ENCODE data around the gene MRPL27. TPM values are rescaled to one million over a fixed set of nuclear protein-coding genes. Genes with fewer than 3 reads are reported as not detected.
"Not testable (repeated sequence)": the region's sequence is repeated elsewhere in the genome, so short reads cannot be mapped to it uniquely, and the experiment has no call there.

The MRPL27 gene
- 10 to 100 TPM; 52.1 to 56.0 (median 53.3) TPM for total RNA-seq

- peak within 1 kb of the TSS; percentile 53 for H3K4me3 ChIP-seq (ENCODE audit: low read depth, poor library complexity, severe bottlenecking)
- TF ChIP-seq POLR2A (IDR thresholded peaks at IDR 0.05) (no peak), CTCF (IDR thresholded peaks at IDR 0.05) (no peak)
- DNase-seq (ENCODE audit: low spot score in 2 of 2): peak; percentile 82 to 97
- intact Hi-C loops (cut with DNase I; ENCODE audit: low total_unique reads): no loop called here
- WGBS, 2 donors: 1% methylated on average over 29 to 42 of the region's 42 CpGs
These were observed at the start of gene MRPL27, which contains the start of gene EME1 for GRCh38 chr17:50372758-50373556. MRPL27 (minus strand) TSS chr17:50373184; CDS start chr17:50373170, 14 bp downstream. EME1 (plus strand) TSS chr17:50373229; CDS start chr17:50375209, 1,980 bp downstream.

GRCh38 chr17:50422738-50423137, 49.8 kb upstream of the MRPL27 start:
- 93 to 94% methylated on average over 2 of the region's 2 CpGs for WGBS, 2 donors
- TF ChIP-seq POLR2A (IDR thresholded peaks at IDR 0.05): no peak
- DNase-seq (ENCODE audit: low spot score in 2 of 2): no peak
- H3K4me3 ChIP-seq (ENCODE audit: low read depth, poor library complexity, severe bottlenecking): no peak overlapping the region
- intact Hi-C loops (cut with DNase I; ENCODE audit: low total_unique reads): no loop called here

- TF ChIP-seq CTCF (IDR thresholded peaks at IDR 0.05) (no peak), POLR2A (IDR thresholded peaks at IDR 0.05) (no peak)
- WGBS, 2 donors: 26 to 31% methylated on average over 3 of the region's 3 CpGs
- intact Hi-C loops (cut with DNase I; ENCODE audit: low total_unique reads): no loop called here
- DNase-seq (ENCODE audit: low spot score in 2 of 2): no peak
- no peak overlapping the region for H3K4me3 ChIP-seq (ENCODE audit: low read depth, poor library complexity, severe bottlenecking)
These were observed 48.5 kb upstream of the MRPL27 start for GRCh38 chr17:50421308-50422051.

GRCh38 chr17:50420419-50421112, 47.6 kb upstream of the MRPL27 start:
- H3K4me3 ChIP-seq (ENCODE audit: low read depth, poor library complexity, severe bottlenecking): no peak overlapping the region
- no peak for DNase-seq (ENCODE audit: low spot score in 2 of 2)
- intact Hi-C loops (cut with DNase I; ENCODE audit: low total_unique reads): no loop called here
- 75 to 78% methylated on average over 6 of the region's 6 CpGs for WGBS, 2 donors
- TF ChIP-seq POLR2A (IDR thresholded peaks at IDR 0.05) (no peak), CTCF (IDR thresholded peaks at IDR 0.05) (no peak)

- DNase-seq (ENCODE audit: low spot score in 2 of 2); H3K4me3 ChIP-seq (ENCODE audit: low read depth, poor library complexity, severe bottlenecking); intact Hi-C loops (cut with DNase I; ENCODE audit: low total_unique reads): not testable (repeated sequence)
- WGBS, 2 donors: 96 to 98% methylated on average over 10 of the region's 10 CpGs
These were observed 46.6 kb upstream of the MRPL27 start for GRCh38 chr17:50419577-50419976.

- no peak for TF ChIP-seq CTCF (IDR thresholded peaks at IDR 0.05)
- no peak for TF ChIP-seq POLR2A (IDR thresholded peaks at IDR 0.05)
- intact Hi-C loops (cut with DNase I; ENCODE audit: low total_unique reads): no loop called here
- no peak overlapping the region for H3K4me3 ChIP-seq (ENCODE audit: low read depth, poor library complexity, severe bottlenecking)
- WGBS, 2 donors: 83 to 87% methylated on average over 3 of the region's 3 CpGs
- no peak for DNase-seq (ENCODE audit: low spot score in 2 of 2)
These were observed 41.8 kb upstream of the MRPL27 start for GRCh38 chr17:50414808-50415207.

Measured in lower leg skin (tissue), 4 donors.